ENCODE measurements around the gene TXNIP.

DNA sequence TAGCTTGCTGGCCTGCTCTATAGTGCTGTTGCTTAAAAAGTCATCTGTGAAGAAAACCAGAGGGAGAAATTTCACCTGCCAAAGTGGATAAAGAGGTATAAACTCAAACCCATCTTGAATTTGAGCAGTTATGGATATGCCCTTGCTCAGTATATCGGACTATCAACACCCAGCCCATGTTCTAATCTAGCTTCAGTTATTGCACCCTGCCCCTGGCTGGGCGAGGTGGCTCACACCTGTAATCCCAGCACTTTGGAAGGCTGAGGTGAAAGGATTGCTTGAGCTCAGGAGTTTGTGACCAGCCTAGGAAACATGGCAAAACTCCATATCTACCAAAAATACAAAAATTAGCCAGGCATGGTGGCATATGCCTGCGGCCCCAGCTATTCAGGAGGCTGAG lies 51.8 kb downstream of the TXNIP start:
- TF ChIP-seq ZFP30 (CRISPR knock-in tag; IDR thresholded peaks at IDR 0.05) (no peak), GLIS3 (CRISPR knock-in tag; IDR thresholded peaks at IDR 0.05) (no peak), ISL1 (CRISPR knock-in tag; IDR thresholded peaks at IDR 0.05) (no peak), ZFP3 (CRISPR knock-in tag; IDR thresholded peaks at IDR 0.05) (no peak), CSDC2 (CRISPR knock-in tag; IDR thresholded peaks at IDR 0.05) (no peak), ZNF70 (CRISPR knock-in tag; IDR thresholded peaks at IDR 0.05) (no peak), ZNF565 (CRISPR knock-in tag; conservative IDR thresholded peaks at IDR 0.05; ENCODE audit: low read depth) (no peak), OSR1 (CRISPR knock-in tag; IDR thresholded peaks at IDR 0.05) (no peak), RARB (CRISPR knock-in tag; IDR thresholded peaks at IDR 0.05) (no peak), ZNF8 (CRISPR knock-in tag; IDR thresholded peaks at IDR 0.05) (no peak)
- TF ChIP-seq, protein P1, sequence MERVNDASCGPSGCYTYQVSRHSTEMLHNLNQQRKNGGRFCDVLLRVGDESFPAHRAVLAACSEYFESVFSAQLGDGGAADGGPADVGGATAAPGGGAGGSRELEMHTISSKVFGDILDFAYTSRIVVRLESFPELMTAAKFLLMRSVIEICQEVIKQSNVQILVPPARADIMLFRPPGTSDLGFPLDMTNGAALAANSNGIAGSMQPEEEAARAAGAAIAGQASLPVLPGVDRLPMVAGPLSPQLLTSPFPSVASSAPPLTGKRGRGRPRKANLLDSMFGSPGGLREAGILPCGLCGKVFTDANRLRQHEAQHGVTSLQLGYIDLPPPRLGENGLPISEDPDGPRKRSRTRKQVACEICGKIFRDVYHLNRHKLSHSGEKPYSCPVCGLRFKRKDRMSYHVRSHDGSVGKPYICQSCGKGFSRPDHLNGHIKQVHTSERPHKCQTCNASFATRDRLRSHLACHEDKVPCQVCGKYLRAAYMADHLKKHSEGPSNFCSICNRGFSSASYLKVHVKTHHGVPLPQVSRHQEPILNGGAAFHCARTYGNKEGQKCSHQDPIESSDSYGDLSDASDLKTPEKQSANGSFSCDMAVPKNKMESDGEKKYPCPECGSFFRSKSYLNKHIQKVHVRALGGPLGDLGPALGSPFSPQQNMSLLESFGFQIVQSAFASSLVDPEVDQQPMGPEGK (CRISPR knock-in tag; IDR thresholded peaks at IDR 0.05; ENCODE audit: borderline replicate concordance) = no peak

Measured in SK-N-SH treated with all-trans-retinoic acid at 6 μM for 48 hours (cell line).